NCI-H524 treated with DMSO at 0.1 percent for 48 hours (cell line): ENCODE results near the gene NKAIN2.

ENCODE experiments used
- DNase-seq: peaks from one replicate; lab custom pipeline; 2025; lab: John Stamatoyannopoulos, UW

Gene NKAIN2

DNA sequence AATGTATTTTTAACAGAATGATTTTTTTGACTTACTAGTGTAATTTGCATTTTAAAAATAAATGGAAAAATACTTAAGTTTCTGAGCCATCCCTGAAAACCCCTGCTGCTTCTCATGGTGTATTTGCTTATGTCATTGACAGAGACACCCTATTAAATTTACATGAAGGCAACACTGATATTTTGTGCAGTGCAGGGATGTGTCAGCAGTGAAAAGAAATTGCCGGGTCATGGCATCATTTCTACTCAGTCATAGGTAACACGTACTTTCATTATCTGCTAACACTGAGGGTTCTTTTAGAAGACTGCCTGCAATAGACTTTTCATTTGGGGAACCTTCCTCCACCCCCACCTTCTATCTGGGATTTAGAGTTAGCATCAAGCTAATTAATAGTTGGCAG is 1021.9 kb downstream of the NKAIN2 start:
- no peak for DNase-seq

DNA sequence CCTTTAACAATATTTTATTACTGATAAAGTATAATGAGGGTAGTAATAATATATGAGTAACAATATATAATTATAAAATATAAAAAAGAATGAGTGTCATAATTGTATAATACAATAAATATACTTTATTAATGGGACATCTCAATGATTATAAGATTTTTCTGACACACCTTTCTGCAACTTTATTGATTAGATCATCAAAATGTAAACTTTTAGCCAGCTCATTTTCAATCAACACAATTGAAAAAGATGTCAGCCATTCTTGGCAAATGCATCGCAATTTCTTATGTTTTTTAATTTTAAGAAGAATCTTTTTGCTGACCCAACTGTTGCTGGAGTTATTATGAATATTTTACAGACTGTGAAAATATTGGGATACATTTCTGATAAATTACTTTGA is 1026.2 kb downstream of the NKAIN2 start:
- no peak for DNase-seq

DNA sequence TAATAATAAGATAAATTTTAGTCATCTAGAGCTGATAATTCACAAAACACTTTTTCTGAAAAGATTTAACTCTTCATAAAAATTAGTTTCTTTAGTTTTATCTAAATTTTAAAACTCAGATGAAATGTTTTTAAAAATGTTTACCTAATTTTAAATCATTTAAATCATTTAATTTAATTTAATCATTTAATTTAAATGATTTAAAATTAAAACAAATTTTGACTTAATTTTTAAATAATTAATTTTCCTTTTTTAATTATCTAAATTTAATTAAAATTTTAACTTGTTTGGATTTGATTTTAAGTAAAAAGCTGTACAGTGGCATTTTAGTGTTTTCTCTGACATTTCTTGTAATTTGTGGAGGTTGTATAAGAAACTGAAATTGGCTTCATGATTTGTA is 1026.8 kb downstream of the NKAIN2 start:
- no peak for DNase-seq

DNA sequence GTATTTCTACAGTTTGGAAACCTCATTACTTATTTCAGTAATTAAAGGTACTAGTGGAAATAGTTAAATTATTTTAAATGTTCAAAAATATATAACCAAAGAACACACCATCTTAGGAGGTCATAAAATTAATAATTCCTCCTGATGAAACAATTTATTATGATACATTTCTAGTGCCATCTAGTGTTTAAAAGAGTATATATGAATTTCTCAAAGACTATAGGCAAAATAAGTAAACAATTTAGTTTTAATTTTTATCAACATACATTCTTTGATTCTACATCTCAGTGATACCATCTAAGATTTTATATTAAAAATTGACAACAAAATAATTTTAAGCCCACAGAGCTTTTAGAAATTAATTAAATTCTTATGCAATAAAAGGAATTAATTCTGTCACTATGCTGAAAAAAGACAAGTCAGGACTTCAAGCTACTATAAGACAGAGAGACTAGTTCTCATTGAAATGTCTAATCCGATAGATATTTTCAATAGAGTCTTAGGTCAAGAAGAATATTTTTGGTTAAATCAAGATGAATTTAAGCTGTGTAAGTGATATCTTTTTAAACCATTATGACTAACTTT is 1050.8 kb downstream of the NKAIN2 start:
- DNase-seq, result no peak

DNA sequence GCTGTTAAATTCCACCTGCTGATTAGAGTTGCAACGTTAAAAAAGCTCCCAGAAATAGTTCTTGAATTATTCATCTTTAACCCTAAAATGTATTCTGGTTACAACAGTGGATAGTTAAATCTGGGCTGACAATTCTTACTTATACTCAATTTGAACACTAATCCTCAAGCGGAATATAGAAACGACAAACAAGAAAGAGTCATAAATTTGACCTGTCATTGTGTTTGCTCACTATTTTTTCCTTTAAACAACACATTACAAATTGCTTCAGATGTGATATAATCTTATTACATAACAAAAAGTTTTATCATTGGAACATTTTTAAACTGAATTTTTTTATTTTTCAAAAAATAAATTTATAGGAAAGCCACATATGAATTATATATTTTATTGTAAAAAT is 1054.1 kb downstream of the NKAIN2 start:
- no peak for DNase-seq

DNA sequence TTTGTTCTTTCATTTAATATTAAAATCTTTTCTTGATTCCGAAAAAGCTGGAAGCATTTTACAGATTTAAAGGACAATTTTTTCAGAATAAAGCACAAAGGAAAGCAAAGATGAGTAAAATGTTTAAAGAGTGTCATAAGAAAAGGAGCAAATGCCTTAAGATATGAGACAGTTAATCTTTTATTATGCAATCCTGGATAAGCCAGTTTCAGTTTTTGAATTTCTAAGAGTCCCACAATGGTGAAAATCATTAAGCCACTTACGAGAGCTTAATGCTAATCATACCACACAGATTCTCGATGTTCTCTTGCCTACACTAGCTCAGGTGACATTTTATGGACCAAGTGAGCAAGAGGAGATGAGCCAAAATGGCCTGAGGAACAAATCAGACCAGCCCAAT is 1054.9 kb downstream of the NKAIN2 start:
- no peak for DNase-seq

DNA sequence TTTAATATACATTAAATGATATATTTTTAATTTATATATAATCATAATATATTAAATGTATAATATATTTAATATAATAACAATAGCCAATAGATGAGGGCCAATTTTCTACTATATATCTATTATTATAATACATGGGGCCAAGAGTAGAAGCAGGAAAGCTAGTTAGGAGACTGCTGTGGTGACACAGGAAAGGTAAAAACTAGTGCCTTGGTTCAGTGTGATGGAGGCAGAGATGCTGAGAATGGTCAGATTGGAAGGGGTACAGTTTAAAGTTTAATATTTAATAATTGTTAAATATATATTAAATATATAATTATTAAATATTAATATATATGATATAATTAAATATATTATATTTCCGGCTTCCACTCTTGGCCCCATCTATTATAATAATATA is 1055.7 kb downstream of the NKAIN2 start:
- DNase-seq, result no peak

DNA sequence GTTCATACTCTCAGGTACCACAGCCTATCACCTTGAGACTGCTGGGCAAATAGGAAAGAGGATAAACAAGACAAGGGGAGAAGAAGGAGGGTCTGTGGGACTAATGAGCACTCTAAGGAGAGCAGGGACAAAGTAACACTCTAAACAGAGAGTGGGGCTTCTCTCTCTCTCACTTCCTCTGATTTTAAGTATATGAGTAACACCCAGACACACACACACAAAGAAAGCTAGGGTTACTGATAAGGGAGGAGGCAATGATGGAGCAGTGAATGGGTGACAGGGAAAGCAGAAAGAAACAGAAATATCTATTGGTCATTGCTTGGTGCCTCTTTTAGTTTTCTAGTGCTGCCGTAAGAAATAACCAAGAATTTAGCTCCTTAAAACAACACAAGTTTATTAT is 1062.4 kb downstream of the NKAIN2 start:
- no peak for DNase-seq

DNA sequence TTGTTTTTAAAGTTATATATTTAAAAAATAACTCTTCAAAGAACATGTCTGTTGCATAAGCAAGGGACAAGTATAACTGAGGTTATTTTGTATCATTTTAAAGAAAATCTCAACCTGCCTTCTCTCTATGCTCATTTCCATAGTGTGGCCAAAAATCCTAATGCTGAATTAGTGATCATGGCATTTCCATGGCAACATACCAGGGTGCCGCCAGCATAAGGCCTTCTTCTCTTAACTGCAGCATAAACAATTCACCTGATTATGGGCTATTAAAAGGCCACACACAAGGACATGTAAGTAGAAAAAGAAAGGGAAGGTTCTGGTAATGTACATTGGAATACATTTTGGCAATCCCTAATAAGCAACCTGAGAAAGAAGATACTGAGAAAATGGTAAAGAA is 1063.5 kb downstream of the NKAIN2 start:
- DNase-seq, result no peak

DNA sequence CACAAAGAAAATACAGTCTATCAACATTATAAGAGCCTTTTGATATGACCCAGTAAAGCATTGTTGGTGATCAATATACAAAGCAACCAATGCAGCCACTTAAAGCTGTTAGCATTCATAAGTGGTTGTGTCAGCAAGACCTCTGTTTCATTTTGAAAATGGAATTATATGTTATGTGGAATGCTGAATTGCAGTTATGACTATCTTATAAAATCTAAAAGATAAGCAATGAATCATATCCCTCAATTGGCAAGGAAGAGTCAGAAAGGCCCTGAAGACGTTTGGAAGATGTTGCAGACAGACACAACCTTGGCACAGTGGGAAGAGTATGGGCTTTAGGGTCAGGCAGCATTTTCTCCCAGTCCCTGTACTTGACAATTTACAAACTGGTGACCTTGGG is 1064.8 kb downstream of the NKAIN2 start:
- no peak for DNase-seq

DNA sequence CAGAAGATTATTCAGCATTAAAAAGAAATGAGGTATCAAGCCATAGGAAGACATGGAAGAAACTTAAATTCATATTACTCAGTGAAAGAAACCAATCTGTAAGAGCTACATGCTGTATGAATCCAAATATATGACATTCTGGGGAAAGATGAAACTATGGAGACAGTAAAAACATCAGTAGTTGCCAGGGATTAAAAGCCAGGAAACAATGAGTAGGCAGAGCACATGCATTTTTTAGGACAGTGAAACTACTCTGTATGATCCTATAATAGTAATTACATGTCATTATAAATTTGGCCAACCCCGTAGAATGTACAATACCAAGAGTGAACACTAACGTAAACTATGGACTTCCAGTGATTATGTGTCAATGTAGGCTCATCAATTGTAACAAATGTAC is 1065.8 kb downstream of the NKAIN2 start:
- no peak for DNase-seq

DNA sequence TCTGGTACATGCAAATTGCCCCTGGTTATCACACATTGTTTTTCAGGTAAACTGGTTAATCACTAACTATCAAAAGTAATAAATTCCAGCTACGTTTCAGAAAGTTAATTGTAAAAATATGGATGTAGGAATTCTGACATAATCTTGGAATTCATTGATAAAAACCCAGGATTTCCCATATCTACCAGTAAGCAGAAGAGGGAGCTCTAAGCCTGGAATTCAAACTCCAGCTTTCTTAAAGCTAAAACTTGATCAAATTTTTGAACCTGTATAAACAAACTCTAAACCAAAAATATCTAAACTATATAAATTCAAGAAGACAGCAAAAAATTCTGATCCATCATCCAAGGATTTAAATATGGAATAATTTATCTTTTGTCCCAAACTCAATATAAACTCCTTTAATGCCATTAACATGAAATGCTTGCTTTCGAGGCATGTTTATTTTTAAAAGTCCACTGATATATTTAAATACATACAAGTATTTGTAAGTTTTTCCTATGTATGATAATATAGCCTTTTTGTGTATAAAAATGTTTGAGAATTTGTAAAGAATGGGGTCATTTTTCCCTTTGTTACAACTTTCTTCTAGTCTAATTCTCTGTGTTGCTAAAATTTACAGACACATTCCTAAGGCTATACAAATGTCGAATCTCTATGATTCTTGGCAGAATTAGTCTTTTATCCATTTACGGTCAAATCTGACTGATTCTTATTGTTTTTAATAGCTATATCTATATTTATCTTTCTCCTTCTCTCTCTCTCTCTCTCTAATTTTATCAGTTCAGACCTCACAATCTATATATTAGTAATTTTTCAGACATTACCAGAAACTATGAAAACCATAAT is 1067.2 kb downstream of the NKAIN2 start:
- DNase-seq, result no peak

DNA sequence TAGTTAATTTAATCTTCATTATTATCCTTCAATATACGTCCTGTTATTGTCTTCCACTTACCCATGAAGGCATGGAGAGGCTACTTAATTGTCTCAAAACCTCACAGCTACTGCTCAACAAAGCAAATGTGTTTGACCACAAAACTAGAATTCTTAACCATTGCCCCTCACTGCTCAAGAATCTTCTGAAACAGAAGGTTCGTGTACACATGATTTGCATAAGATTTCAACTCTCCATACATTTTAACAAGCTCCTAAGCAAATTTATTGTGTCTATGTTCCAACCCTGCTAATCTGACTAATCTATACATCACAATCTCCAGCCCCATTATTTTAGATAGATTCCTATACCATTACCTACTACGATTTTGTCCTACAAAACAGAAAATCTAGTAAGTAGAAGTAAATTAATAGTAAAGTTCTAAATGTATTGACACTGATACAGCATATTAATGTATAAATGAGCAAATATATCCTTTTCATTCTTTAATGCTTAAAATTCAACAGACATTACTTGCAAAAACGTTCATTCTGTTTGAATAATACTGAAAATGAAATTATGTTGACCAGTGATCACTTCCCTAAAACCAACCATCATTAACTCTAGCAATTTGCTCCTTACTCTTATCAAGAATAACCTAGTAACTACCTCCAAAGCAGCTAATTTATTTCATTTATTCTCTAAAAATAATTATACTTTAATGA is 1068.8 kb downstream of the NKAIN2 start:
- DNase-seq, result no peak

DNA sequence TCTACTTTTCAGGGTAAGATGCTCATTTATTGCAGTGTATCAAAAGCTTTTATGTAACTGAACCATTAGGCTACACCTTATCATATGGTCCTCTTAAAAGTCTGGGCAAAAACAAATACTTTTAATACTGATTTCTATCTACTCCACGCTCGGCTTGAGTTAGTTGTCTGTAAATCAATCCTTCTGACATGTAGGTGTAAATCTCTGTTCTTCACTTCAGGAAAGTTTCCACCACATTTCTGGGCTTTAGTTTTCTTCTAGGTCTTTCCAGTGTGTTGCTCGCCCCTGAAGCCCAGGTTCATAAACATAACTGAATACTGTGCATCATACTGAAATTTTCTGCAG is 1069.4 kb downstream of the NKAIN2 start:
- no peak for DNase-seq
